Fibroblast of mammary gland (primary cell): ENCODE data around the gene RNF13.

Source experiments
- DNase-seq: peaks from one replicate; pipeline ENCODE4 v3.0.0-alpha.2; 2010; ENCODE audit warnings: low read depth
- H3K4me3 ChIP-seq: 2 replicates; pipeline ENCODE4 v1.5.1; 2011; ENCODE audit warnings: low read depth, mild to moderate bottlenecking, low read length, moderate library complexity; ENCODE audit not compliant: control insufficient read depth
- CTCF ChIP-seq: conservative IDR thresholded peaks from 2 replicates; pipeline ENCODE4 v1.5.1; 2011; ENCODE audit warnings: low read depth, low read length, inconsistent platforms; ENCODE audit not compliant: control insufficient read depth, insufficient read depth

Gene RNF13

GRCh38 chr3:149965278-149965677 is 152.3 kb downstream of the RNF13 start:
- TF ChIP-seq CTCF = no peak
- DNase-seq = peak; percentile 33
- no peak overlapping the region for H3K4me3 ChIP-seq

- peak; percentile 73 for DNase-seq
- H3K4me3 ChIP-seq = no peak overlapping the region
- peak; percentile 51 for TF ChIP-seq CTCF
These were observed 154.2 kb downstream of the RNF13 start for GRCh38 chr3:149967086-149967685.

- TF ChIP-seq CTCF = no peak
- peak overlapping the region; percentile 63 for H3K4me3 ChIP-seq
- peak; percentile 37 for DNase-seq
These were observed 155.2 kb downstream of the RNF13 start for GRCh38 chr3:149968216-149968615.

- TF ChIP-seq CTCF = no peak
- DNase-seq = peak; percentile 82
These were observed 156.3 kb downstream of the RNF13 start for GRCh38 chr3:149969110-149969939.

GRCh38 chr3:149969940-149970715 is 157.1 kb downstream of the RNF13 start:
- peak overlapping the region; percentile 63 for H3K4me3 ChIP-seq
- DNase-seq = peak; percentile 85
- no peak for TF ChIP-seq CTCF

More at GRCh38 chr3:149969110-149969939, 156.3 kb downstream of the RNF13 start:
- H3K4me3 ChIP-seq = peak overlapping the region; percentile 63

GRCh38 chr3:149970716-149971402 is 157.8 kb downstream of the RNF13 start, which contains the start of gene PFN2:
Gene PFN2, minus strand, starts transcription at chr3:149970895. Its CDS starts 39 bp downstream, at chr3:149970856.
- H3K4me3 ChIP-seq = peak within 1 kb of the TSS; percentile 63
- no peak for TF ChIP-seq CTCF
- DNase-seq = peak; percentile 68
